Measurements from ENCODE around the gene MLH3.

Gene MLH3

GRCh38 chr14:75003250-75004027, 47.8 kb downstream of the MLH3 start:
- no peak for TF ChIP-seq POLR2AphosphoS5 (IDR thresholded peaks at IDR 0.05; ENCODE audit: low read depth)
- no peak for TF ChIP-seq SPI1 (IDR thresholded peaks at IDR 0.05; ENCODE audit: borderline replicate concordance, low read depth)
- TF ChIP-seq REST (IDR thresholded peaks at IDR 0.05; ENCODE audit: insufficient replicate concordance, low read depth): no peak
- TF ChIP-seq GABPA (IDR thresholded peaks at IDR 0.05; ENCODE audit: low read depth): no peak
- no peak for TF ChIP-seq CTCF (IDR thresholded peaks at IDR 0.05; ENCODE audit: insufficient read depth, low read length)
- no peak for DNase-seq (ENCODE audit: low read depth in 1 of 2, low spot score in 1 of 2)

DNA sequence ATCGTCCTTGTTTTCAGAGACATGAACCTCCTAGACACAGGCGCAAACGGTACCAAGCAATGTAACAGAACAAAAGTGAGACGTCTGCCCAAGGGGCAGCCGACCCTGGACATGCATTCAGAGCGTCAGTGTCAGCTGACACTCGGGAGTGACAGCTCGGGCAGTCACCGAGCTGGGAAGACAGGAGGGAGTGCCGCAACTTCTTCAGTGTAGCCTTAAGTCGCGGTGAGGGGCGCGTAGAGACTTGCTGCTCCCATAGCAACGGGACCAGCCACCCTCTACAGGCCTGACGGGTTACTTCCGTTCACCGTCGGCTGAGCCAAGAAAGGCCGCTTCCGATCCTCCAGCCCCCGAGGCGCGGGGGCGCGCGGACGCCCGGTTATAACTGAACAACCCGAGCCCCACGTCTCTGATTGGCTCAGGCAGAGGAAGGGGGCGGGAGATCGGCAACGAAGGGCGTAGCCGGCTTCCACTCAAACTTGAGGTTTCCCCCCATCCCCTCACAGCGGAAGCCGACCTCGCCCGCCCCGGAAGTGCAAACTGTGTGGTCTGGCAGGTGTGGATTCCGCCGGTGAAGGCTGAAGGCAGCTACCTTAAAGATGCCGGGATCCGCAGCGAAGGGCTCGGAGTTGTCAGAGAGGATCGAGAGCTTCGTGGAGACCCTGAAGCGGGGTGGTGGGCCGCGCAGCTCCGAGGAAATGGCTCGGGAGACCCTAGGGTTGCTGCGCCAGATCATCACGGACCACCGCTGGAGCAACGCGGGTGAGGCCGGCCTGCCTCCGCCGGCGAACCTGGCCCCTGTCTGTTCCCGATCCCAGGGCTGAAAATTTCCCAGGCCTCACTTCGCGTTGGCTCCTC, 48.6 kb downstream of the MLH3 start, which contains the start of gene EIF2B2:
EIF2B2 (plus strand) TSS at position 530 of the 858 bp plus-strand sequence; CDS start at position 600, 70 bp downstream.
- peak; percentile 89 for TF ChIP-seq GABPA (IDR thresholded peaks at IDR 0.05; ENCODE audit: low read depth)
- peak; percentile 34; the same call in 1 of the 2 replicates for TF ChIP-seq SPI1 (IDR thresholded peaks at IDR 0.05; ENCODE audit: borderline replicate concordance, low read depth)
- TF ChIP-seq CTCF (IDR thresholded peaks at IDR 0.05; ENCODE audit: insufficient read depth, low read length): no peak
- TF ChIP-seq POLR2AphosphoS5 (IDR thresholded peaks at IDR 0.05; ENCODE audit: low read depth): peak; percentile 20; the same call in 1 of the 2 replicates
- TF ChIP-seq REST (IDR thresholded peaks at IDR 0.05; ENCODE audit: insufficient replicate concordance, low read depth): no peak
- H3K27ac ChIP-seq (replicated peaks): peak within 1 kb of the TSS; percentile 76

More at GRCh38 chr14:75003250-75004027, 47.8 kb downstream of the MLH3 start:
- no peaks in the 10 kb centered on the region for H3K27me3 ChIP-seq (ENCODE audit: insufficient read depth, poor library complexity, severe bottlenecking)
- peak overlapping the region; percentile 76 for H3K27ac ChIP-seq (replicated peaks)
- peak overlapping the region; percentile 89 for H3K4me3 ChIP-seq (replicated peaks; ENCODE audit: insufficient read depth, low read length)

GRCh38 chr14:75001899-75002298, 49.4 kb downstream of the MLH3 start:
- Histone ChIP-seq H3K27me3 (ENCODE audit: insufficient read depth, poor library complexity, severe bottlenecking) (no peaks in the 10 kb centered on the region), H3K27ac (replicated peaks) (peak overlapping the region; percentile 76), H3K4me3 (replicated peaks; ENCODE audit: insufficient read depth, low read length) (peak overlapping the region; percentile 89)
- TF ChIP-seq REST (IDR thresholded peaks at IDR 0.05; ENCODE audit: insufficient replicate concordance, low read depth): no peak
- TF ChIP-seq POLR2AphosphoS5 (IDR thresholded peaks at IDR 0.05; ENCODE audit: low read depth): no peak
- no peak for TF ChIP-seq CTCF (IDR thresholded peaks at IDR 0.05; ENCODE audit: insufficient read depth, low read length)
- no peak for TF ChIP-seq SPI1 (IDR thresholded peaks at IDR 0.05; ENCODE audit: borderline replicate concordance, low read depth)
- DNase-seq (ENCODE audit: low read depth in 1 of 2, low spot score in 1 of 2): no peak

More for the DNA sequence above, 48.6 kb downstream of the MLH3 start, which contains the start of gene EIF2B2:
- no peaks in the 10 kb centered on the region for H3K27me3 ChIP-seq (ENCODE audit: insufficient read depth, poor library complexity, severe bottlenecking)
- H3K4me3 ChIP-seq (replicated peaks; ENCODE audit: insufficient read depth, low read length): peak within 1 kb of the TSS; percentile 89
- DNase-seq (ENCODE audit: low read depth in 1 of 2, low spot score in 1 of 2): peak; percentile 82 to 94
